Thyroid gland (tissue), 4 donors: ENCODE measurements around the gene SCRG1.

Experiments
- CTCF ChIP-seq, 6 experiments: fragments of 200-600 bp in 3 of 6; fragments of 450-650 bp in 3 of 6; sonication (generic) in 3 of 6; IDR thresholded peaks; one replicate each; pipeline ENCODE4 v1.5.1; 2016 to 2019; ENCODE audit warnings: antibody characterized with exemption in 6 of 6, mild to moderate bottlenecking in 2 of 6, inconsistent platforms in 1 of 6, moderate library complexity in 1 of 6
- POLR2A ChIP-seq, 2 donors: fragments of 450-650 bp; IDR thresholded peaks; one replicate each; pipeline ENCODE4 v1.6.1; 2017; ENCODE audit warnings: antibody characterized with exemption in 2 of 2, mild to moderate bottlenecking in 2 of 2, moderate library complexity in 1 of 2

GRCh38 chr4:173411106-173411693 lies 12.3 kb upstream of the SCRG1 start:
- TF ChIP-seq CTCF (IDR thresholded peaks at IDR 0.05) (no peak), POLR2A (IDR thresholded peaks at IDR 0.05) (no peak)
